22Rv1 (cell line): ENCODE measurements around the gene ZNF813.
"Not testable (repeated sequence)": the region's sequence is repeated elsewhere in the genome, so short reads cannot be mapped to it uniquely, and the experiment has no call there.

Experiments used
- ZFX ChIP-seq: fragments of 450-650 bp; IDR thresholded peaks from 2 replicates; pipeline ENCODE4 v1.6.1; 2017; ENCODE audit warnings: antibody characterized with exemption, borderline replicate concordance
- TF ChIP-seq, protein P1 (sequence below): fragments of 450-650 bp; IDR thresholded peaks from 2 replicates; pipeline ENCODE4 v1.5.1; 2017; ENCODE audit warnings: mild to moderate bottlenecking

DNA sequence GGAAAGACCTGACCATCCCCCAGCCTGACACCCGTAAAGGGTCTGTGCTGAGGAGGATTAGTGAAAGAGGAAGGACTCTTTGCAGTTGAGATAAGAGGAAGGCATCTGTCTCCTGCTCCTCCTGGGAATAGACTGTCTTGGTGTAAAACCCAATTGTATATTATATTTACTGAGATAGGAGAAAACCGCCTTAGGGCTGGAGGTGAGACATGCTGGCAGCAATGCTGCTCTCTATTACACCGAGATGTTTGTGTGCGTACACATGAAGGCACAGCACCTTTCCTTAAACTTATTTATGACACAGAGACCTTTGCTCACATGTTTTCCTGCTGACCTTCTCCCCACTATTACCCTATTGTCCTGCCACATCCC is 30.5 kb downstream of the ZNF813 start:
- TF ChIP-seq, protein P1, sequence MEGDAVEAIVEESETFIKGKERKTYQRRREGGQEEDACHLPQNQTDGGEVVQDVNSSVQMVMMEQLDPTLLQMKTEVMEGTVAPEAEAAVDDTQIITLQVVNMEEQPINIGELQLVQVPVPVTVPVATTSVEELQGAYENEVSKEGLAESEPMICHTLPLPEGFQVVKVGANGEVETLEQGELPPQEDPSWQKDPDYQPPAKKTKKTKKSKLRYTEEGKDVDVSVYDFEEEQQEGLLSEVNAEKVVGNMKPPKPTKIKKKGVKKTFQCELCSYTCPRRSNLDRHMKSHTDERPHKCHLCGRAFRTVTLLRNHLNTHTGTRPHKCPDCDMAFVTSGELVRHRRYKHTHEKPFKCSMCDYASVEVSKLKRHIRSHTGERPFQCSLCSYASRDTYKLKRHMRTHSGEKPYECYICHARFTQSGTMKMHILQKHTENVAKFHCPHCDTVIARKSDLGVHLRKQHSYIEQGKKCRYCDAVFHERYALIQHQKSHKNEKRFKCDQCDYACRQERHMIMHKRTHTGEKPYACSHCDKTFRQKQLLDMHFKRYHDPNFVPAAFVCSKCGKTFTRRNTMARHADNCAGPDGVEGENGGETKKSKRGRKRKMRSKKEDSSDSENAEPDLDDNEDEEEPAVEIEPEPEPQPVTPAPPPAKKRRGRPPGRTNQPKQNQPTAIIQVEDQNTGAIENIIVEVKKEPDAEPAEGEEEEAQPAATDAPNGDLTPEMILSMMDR: not testable (repeated sequence)
- TF ChIP-seq ZFX: not testable (repeated sequence)
